Measurements from ENCODE around the gene PLCH1.

DNA sequence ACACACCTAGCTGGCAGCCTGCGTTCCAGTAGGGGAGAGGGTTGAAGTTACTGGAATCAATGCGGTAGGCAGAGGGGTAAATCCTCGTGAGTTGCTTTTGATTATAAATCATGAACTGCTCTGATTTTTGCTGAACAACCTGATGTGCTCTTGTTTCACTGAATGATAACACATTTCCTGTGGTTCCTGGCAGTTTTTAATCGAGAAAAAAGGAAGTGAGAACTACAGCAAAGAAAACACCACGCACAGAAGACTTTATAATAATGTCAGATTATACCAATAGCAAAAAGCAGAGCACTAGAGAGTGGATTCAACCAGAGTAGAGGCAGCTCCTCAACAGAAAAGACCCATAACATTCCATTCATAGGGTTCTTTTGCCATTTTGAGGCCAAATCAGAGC is 250.5 kb downstream of the PLCH1 start:
- TF ChIP-seq, protein P1, sequence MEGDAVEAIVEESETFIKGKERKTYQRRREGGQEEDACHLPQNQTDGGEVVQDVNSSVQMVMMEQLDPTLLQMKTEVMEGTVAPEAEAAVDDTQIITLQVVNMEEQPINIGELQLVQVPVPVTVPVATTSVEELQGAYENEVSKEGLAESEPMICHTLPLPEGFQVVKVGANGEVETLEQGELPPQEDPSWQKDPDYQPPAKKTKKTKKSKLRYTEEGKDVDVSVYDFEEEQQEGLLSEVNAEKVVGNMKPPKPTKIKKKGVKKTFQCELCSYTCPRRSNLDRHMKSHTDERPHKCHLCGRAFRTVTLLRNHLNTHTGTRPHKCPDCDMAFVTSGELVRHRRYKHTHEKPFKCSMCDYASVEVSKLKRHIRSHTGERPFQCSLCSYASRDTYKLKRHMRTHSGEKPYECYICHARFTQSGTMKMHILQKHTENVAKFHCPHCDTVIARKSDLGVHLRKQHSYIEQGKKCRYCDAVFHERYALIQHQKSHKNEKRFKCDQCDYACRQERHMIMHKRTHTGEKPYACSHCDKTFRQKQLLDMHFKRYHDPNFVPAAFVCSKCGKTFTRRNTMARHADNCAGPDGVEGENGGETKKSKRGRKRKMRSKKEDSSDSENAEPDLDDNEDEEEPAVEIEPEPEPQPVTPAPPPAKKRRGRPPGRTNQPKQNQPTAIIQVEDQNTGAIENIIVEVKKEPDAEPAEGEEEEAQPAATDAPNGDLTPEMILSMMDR (IDR thresholded peaks at IDR 0.05), result no peak
- no peak for TF ChIP-seq POLR2A (IDR thresholded peaks at IDR 0.05)

Data from uterus (tissue), 2 donors.